Measurements from ENCODE around the gene TMEM150B. TPM values are rescaled to one million over a fixed set of nuclear protein-coding genes. Genes with fewer than 3 reads are reported as not detected.
"Not testable (repeated sequence)": the region's sequence is repeated elsewhere in the genome, so short reads cannot be mapped to it uniquely, and the experiment has no call there.

TMEM150B gene
- polyA plus RNA-seq, 10 donors, result 0.45 to 1.3 (median 0.68) TPM

GRCh38 chr19:55339889-55340783 lies 15.0 kb upstream of the TMEM150B start:
- DNase-seq, result peak in 1 of 3 donors; percentile 56

GRCh38 chr19:55339105-55339888 lies 14.2 kb upstream of the TMEM150B start, which contains the start of gene KMT5C:
Gene KMT5C (plus strand): TSS chr19:55339876. CDS start chr19:55341937, 2,061 bp downstream.
- DNase-seq, result peak; percentile 100

- no peak for DNase-seq
Measured at GRCh38 chr19:55336101-55336500, 11.0 kb upstream of the TMEM150B start.

- DNase-seq, result no peak
Measured at GRCh38 chr19:55333870-55334269, 8.7 kb upstream of the TMEM150B start.

GRCh38 chr19:55329791-55330190 lies 4.7 kb upstream of the TMEM150B start:
- DNase-seq, result not testable (repeated sequence)

GRCh38 chr19:55328774-55329318 lies 3.7 kb upstream of the TMEM150B start:
- DNase-seq, result not testable (repeated sequence)

GRCh38 chr19:55324662-55325061 lies 479 bp downstream of the TMEM150B start:
- no peak for DNase-seq

- DNase-seq, result no peak
Measured at GRCh38 chr19:55322204-55322885, 2.8 kb downstream of the TMEM150B start.

GRCh38 chr19:55321466-55322137 lies 3.5 kb downstream of the TMEM150B start:
- no peak for DNase-seq

GRCh38 chr19:55320844-55321419 lies 4.2 kb downstream of the TMEM150B start:
- DNase-seq, result no peak

- no peak for DNase-seq
Measured at GRCh38 chr19:55319785-55320184, 5.4 kb downstream of the TMEM150B start.

GRCh38 chr19:55316646-55317045 lies 8.5 kb downstream of the TMEM150B start:
- DNase-seq, result no peak

- DNase-seq, result no peak
Measured at GRCh38 chr19:55315956-55316525, 9.1 kb downstream of the TMEM150B start.

GRCh38 chr19:55314396-55314795 lies 10.7 kb downstream of the TMEM150B start:
- DNase-seq, result no peak

GRCh38 chr19:55312621-55313512 lies 12.3 kb downstream of the TMEM150B start:
- no peak for DNase-seq

GRCh38 chr19:55311797-55312196 lies 13.3 kb downstream of the TMEM150B start:
- no peak for DNase-seq

- no peak for DNase-seq
Measured at GRCh38 chr19:55311397-55311796, 13.7 kb downstream of the TMEM150B start.

GRCh38 chr19:55310498-55310897 lies 14.6 kb downstream of the TMEM150B start:
- no peak for DNase-seq

GRCh38 chr19:55309448-55309847 lies 15.7 kb downstream of the TMEM150B start:
- DNase-seq, result no peak
